Measurements from ENCODE around the gene AACS. TPM values are rescaled to one million over a fixed set of nuclear protein-coding genes. Genes with fewer than 3 reads are reported as not detected.
A peak's percentile ranks its signal among the peaks of the same experiment; 100 is the strongest.

The AACS gene
- total RNA-seq, 1 experiment from 2014 or later, result 16.0 TPM

DNA sequence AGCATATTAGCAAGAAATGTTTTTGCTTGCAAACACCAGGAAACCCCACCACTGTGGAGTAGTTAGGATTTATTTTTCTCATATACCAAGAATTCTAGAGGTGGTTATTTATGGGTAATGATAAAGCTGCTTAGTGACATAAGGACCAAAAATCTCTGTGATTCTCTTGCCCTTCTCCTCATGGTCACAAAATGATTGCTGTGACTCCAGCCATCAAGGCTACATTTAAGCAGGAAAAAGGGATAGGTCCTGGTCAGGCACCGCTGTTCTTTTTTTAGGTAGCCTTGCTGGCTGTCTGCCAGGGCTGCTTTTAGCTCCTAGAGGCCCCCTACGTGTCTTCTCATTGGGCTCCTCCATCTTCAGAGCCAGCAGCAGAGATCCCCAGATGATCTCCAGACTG is 104.2 kb downstream of the AACS start:
- Histone ChIP-seq H3K4me3 (no peak overlapping the region), H3K27me3 (replicated peaks) (peaks cover 10% of the 10 kb centered on the region), H3K9me3 (replicated peaks) (no peaks in the 10 kb centered on the region), H3K4me1 (replicated peaks) (no peaks in the 10 kb centered on the region), H3K27ac (no peak overlapping the region), H3K36me3 (no peaks in the 10 kb centered on the region)
- no peak for DNase-seq (ENCODE audit: low read depth in 1 of 2, low spot score in 2 of 2)

GRCh38 chr12:125169870-125170269 is 104.6 kb downstream of the AACS start:
- no peak for DNase-seq (ENCODE audit: low read depth in 1 of 2, low spot score in 2 of 2)
- H3K9me3 ChIP-seq (replicated peaks), result no peaks in the 10 kb centered on the region
- no peak overlapping the region for H3K27ac ChIP-seq
- H3K36me3 ChIP-seq, result no peaks in the 10 kb centered on the region
- H3K4me3 ChIP-seq, result no peak overlapping the region
- peaks cover 10% of the 10 kb centered on the region for H3K27me3 ChIP-seq (replicated peaks)
- H3K4me1 ChIP-seq (replicated peaks), result no peaks in the 10 kb centered on the region

DNA sequence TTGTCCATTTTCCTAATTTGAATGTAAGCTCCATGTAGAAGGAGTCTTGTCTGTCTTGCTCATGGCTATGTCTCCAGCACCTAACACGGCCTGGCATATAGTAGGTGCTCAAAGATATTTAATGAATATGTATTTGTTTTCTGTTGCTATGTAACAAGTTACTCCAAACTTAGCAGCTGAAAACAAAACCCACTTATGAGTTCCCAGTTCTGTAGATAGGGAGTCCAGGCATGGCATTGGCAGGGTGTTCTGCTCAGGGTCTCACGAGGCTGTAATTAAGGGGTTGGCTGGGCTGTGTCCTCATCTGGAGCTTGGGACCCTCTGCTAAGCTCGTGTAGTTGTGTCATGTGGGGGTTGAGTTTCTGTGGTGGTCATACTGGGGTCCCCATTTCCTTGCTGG is 106.0 kb downstream of the AACS start:
- Histone ChIP-seq H3K36me3 (no peaks in the 10 kb centered on the region), H3K4me1 (replicated peaks) (no peaks in the 10 kb centered on the region), H3K9me3 (replicated peaks) (no peaks in the 10 kb centered on the region), H3K27me3 (replicated peaks) (peaks cover 10% of the 10 kb centered on the region), H3K4me3 (no peak overlapping the region), H3K27ac (no peak overlapping the region)
- DNase-seq (ENCODE audit: low read depth in 1 of 2, low spot score in 2 of 2), result no peak

GRCh38 chr12:125172231-125172850 is 107.1 kb downstream of the AACS start:
- no peak overlapping the region for H3K27ac ChIP-seq
- H3K4me1 ChIP-seq (replicated peaks), result no peaks in the 10 kb centered on the region
- H3K4me3 ChIP-seq, result no peak overlapping the region
- no peak for DNase-seq (ENCODE audit: low read depth in 1 of 2, low spot score in 2 of 2)
- no peaks in the 10 kb centered on the region for H3K36me3 ChIP-seq
- peaks cover 10% of the 10 kb centered on the region for H3K27me3 ChIP-seq (replicated peaks)
- no peaks in the 10 kb centered on the region for H3K9me3 ChIP-seq (replicated peaks)

DNA sequence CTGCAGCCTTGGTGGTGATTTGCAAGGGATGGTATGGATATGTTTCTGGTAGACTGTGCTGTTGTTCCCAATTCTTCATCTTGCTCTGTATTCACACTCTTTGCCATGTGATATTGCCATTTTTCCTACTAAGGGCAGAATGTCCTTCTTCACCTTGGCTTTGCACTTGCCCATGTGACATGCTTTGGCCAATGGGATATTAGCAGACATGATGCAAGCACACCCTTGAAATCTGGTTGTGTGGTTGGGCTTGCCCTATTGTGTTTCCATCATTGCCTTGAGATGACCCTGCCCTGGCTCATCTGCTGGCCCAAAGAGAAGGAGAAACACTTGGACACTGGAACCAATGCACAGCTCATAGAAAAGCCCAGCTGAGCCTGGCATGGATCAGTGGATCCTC is 110.3 kb downstream of the AACS start:
- Histone ChIP-seq H3K4me3 (no peak overlapping the region), H3K27ac (no peak overlapping the region), H3K4me1 (replicated peaks) (no peaks in the 10 kb centered on the region), H3K27me3 (replicated peaks) (peaks cover under 1% of the 10 kb centered on the region), H3K9me3 (replicated peaks) (no peaks in the 10 kb centered on the region), H3K36me3 (no peaks in the 10 kb centered on the region)
- DNase-seq (ENCODE audit: low read depth in 1 of 2, low spot score in 2 of 2), result no peak

DNA sequence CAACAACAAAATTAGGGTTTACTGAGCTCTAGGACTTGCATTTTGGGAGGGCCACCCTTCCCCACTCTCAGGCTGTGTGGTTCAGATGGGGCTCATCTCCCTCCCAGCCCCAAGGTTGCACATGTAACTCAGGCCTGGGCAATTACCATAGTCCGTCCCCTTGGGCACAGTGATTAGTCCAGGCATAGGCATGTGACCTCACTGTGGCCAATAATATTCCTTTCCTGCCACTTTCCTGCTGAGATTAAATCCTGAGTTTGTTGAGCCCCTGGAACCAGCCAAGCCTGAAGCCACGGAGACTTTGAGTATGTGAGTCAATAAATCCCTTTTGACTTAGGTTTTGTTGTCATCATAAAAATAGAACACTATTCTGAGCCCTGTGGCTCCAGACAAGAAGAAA is 113.0 kb downstream of the AACS start:
- Histone ChIP-seq H3K9me3 (replicated peaks) (no peaks in the 10 kb centered on the region), H3K27me3 (replicated peaks) (peaks cover 3% of the 10 kb centered on the region; the same call in 1 of the 2 replicates), H3K27ac (no peak overlapping the region), H3K4me1 (replicated peaks) (no peaks in the 10 kb centered on the region), H3K36me3 (no peaks in the 10 kb centered on the region), H3K4me3 (no peak overlapping the region)
- DNase-seq (ENCODE audit: low read depth in 1 of 2, low spot score in 2 of 2), result no peak

DNA sequence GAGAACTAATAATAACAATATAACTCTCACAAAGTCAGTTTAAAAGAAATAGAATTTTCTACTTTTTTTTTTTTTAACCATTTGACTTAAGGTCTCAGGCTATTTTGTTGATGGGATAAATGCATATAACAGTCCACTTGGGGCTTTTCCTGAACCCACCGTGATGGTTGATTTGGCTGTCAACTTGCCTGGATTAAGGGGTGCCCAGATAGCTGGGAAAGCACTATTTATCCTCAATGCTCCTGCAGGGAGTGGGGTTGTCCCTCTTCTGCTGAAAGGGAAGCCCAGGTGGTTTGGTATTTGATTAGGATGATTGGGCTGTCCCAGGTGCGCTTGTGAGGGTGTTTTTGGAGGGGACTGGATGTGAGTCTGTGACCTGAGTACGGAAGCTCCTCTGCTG is 114.9 kb downstream of the AACS start:
- no peak for DNase-seq (ENCODE audit: low read depth in 1 of 2, low spot score in 2 of 2)
- no peak overlapping the region for H3K4me3 ChIP-seq
- no peak overlapping the region for H3K27ac ChIP-seq

DNA sequence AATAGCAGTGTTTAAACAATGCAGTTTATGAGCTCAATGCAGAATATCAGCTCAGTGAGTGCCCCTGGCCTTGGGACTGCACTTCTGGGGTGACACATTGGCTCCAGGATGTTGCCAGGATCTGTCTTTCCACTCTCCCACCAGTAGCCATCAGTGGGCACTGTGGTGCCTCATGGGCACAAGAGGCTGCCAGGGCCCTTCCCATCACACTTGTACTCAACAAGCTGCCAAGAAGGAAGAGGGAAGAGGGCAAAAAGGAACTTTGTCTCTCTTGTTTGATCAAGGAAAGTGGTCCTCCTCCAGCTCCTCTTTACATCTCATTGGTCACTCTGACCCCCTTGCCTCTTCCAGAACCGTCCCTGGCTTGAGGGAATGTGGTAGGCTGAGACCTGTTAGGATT is 115.9 kb downstream of the AACS start:
- no peaks in the 10 kb centered on the region for H3K36me3 ChIP-seq
- H3K27ac ChIP-seq, result no peak overlapping the region
- no peak for DNase-seq (ENCODE audit: low read depth in 1 of 2, low spot score in 2 of 2)

More for the DNA sequence above, 114.9 kb downstream of the AACS start:
- peaks cover 7% of the 10 kb centered on the region; the same call in 1 of the 2 replicates for H3K27me3 ChIP-seq (replicated peaks)
- H3K4me1 ChIP-seq (replicated peaks), result no peaks in the 10 kb centered on the region
- no peaks in the 10 kb centered on the region for H3K9me3 ChIP-seq (replicated peaks)
- H3K36me3 ChIP-seq, result no peaks in the 10 kb centered on the region

DNA sequence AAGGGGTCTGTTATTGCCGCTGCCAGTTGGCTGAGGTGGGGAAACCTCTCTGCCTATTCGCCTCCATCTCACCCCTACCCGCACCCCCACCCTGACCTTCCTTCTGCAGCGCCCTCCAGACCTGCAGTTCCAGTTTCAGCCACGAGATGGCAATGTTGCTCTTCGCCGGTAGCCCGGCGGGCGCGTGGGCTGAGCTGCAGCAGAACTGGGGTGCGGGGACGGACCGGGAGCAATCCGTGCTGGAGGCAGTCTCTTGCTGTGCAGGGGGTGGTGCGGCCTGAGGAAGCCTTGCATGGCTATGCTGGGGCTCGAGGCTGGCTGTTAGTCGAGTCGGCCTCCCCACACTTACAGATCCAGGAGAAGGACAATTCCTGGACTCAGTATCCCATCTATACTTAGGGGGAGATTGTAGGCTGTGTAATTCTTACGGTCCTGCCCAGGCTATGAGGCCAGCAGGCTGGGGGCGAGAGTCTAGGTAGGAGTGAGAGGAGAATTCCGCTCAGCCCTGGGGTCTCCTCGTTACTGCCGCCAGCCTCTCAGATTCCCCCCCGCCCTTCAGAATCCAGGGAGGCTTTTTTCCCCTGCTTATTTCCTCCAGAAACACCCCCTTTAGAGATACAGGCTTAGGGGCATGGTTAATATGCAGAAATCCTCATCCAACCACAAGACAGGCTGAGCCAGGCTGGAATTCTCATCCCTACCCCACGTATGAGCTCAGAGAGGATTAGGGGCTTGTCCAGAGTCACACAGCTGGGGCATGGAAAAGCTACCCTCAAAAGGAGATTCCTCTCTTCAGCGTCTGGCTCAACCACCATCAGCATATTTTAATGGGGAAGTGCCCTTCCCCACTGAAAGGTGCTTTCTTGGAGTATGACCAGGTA is 118.2 kb downstream of the AACS start:
- Histone ChIP-seq H3K9me3 (replicated peaks) (no peaks in the 10 kb centered on the region), H3K4me3 (no peak overlapping the region), H3K27me3 (replicated peaks) (peaks cover 31% of the 10 kb centered on the region), H3K4me1 (replicated peaks) (peaks cover 9% of the 10 kb centered on the region), H3K36me3 (no peaks in the 10 kb centered on the region), H3K27ac (no peak overlapping the region)
- DNase-seq (ENCODE audit: low read depth in 1 of 2, low spot score in 2 of 2), result peak; percentile 49 to 75

More for the DNA sequence above, 115.9 kb downstream of the AACS start:
- H3K27me3 ChIP-seq (replicated peaks), result peaks cover 15% of the 10 kb centered on the region; the same call in 1 of the 2 replicates
- H3K9me3 ChIP-seq (replicated peaks), result no peaks in the 10 kb centered on the region
- H3K4me3 ChIP-seq, result no peak overlapping the region
- peaks cover 4% of the 10 kb centered on the region for H3K4me1 ChIP-seq (replicated peaks)

DNA sequence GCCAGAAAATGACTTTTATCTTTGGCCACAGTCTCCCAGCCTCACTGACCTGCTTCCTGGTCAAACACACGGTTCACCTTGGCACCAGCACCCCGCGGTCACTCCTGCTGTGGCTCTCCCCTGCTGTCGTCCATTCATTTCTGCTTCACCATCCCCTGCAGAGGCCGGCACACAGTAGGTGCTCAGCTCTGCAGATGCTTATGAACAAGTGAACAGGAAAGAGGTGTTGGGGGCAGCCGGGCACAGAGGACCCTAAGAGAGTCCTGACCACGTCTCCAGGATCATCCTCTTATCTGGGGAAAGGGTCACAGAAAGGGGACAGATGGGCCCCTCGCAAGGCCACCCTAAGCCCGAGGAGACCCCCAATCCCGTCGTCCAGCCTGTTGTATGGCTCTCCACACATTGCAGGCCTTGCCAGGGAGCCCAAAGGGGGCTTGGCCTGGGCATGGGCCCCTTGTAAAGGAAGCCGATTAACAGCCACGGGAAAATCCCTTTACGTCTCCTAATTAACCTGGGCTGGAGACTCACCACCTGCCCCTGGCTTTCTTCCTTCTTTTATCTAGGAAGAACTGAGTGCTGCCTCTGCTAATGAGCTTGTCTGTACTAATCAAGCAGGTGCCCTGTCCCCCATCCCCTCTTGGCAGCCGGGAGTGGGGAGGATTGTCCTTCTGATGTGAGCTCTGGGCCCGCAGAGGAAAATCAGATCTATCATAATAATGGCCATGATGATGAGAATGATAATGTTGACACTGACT is 119.2 kb downstream of the AACS start:
- peaks cover 38% of the 10 kb centered on the region for H3K27me3 ChIP-seq (replicated peaks)
- H3K36me3 ChIP-seq, result no peaks in the 10 kb centered on the region
- no peak overlapping the region for H3K4me3 ChIP-seq
- peaks cover 9% of the 10 kb centered on the region for H3K4me1 ChIP-seq (replicated peaks)
- H3K9me3 ChIP-seq (replicated peaks), result no peaks in the 10 kb centered on the region
- H3K27ac ChIP-seq, result no peak overlapping the region
- no peak for DNase-seq (ENCODE audit: low read depth in 1 of 2, low spot score in 2 of 2)

DNA sequence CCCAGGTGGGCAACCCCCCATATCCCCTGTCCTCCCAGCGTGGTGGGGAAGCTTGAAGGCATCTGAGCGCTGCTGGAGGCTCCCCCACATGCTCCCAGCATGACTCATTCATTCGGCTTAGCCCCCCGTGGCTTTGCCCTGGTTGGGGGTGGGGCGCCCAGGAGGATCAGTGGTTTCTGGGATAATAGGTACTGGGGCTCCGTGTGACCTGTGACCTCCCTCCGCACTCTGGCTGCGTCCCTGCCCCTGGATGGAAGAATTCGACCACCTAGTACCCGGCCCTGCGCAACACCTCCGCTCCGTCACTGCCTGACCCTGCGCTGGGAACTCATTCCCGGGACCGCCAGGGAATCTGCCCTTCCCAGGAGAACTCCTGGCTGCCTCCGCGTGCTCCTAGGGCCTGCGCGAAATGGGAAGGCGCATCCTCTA is 120.1 kb downstream of the AACS start:
- Histone ChIP-seq H3K27ac (no peak overlapping the region), H3K9me3 (replicated peaks) (no peaks in the 10 kb centered on the region), H3K27me3 (replicated peaks) (peaks cover 44% of the 10 kb centered on the region), H3K4me1 (replicated peaks) (peaks cover 9% of the 10 kb centered on the region), H3K4me3 (no peak overlapping the region), H3K36me3 (no peaks in the 10 kb centered on the region)
- no peak for DNase-seq (ENCODE audit: low read depth in 1 of 2, low spot score in 2 of 2)

DNA sequence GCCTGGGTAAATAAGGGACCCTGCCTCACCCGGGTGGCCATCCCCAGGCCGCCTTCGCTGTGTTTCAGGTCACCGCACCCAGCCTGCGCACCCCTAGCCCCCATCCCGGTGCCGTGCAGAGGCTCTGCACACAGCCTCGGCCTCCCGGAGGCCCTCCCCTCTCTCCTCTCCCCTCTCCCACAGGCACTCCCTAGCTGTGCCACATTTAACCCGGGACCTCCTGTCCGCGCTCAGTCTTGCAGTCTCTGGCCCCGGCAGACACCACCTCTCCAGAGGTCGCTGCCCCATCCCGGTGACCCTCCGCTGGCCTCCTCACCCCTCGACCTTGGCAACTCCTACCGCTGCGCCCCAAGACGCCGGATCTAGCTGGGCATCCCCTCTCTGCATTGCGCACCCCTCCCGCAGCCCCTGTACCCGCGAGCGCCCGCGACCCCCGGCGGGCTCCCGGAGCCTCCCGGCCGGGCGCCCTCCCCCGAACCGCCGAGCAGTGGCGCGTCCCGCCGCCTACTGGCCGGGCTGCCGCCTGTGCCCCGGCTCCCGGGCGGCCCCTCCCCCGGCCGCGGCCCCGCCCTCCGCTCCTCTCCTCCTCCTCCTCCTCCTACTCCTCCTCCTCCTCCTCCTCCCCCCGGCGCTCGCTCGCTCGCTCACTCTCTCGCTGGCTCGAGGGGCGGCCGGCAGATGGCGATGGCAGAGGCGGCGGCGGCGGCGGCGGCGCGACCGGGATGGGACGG is 120.7 kb downstream of the AACS start, which contains the start of gene TMEM132B:
TMEM132B (plus strand) TSS at position 647 of the 731 bp plus-strand sequence.
- Histone ChIP-seq H3K4me1 (replicated peaks) (peaks cover 9% of the 10 kb centered on the region), H3K27me3 (replicated peaks) (peaks cover 44% of the 10 kb centered on the region), H3K36me3 (no peaks in the 10 kb centered on the region), H3K27ac (no peak within 1 kb of the TSS), H3K4me3 (peak within 1 kb of the TSS; percentile 26), H3K9me3 (replicated peaks) (no peaks in the 10 kb centered on the region)
- peak; percentile 14 to 83 for DNase-seq (ENCODE audit: low read depth in 1 of 2, low spot score in 2 of 2)

DNA sequence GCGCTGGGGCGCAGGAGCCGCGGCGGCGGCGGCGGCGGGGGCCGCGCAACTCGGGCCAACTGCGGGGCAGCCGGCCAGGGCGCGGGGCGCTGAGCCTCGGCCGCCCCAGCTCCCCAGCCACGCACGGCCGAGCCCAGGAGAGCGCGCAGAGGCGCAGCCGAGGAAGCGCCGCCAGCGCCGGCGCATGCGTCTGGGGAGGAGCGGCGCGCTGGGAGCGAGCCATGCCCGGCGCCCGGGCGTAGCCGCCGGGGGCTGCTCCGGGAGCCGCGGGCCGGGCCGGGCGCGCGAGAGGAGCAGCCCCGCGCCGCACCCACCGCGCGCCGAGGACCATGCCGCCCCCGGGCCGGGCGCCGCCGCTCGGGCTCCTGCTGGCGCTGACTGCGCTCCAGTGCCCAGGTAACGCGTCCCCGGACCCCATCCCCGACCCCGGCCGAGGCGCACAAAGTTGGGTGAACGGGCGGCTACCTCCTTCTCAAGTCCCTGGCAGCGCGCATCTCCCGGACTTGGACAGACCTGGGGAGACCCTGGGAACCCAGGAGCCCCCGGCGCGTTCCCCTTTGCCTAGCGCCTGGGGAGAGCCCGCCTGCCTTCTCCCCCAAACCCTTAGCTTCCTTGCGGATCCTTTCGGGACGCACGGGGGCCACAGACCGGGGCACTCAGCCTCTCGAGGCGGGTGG is 121.4 kb downstream of the AACS start:
- DNase-seq (ENCODE audit: low read depth in 1 of 2, low spot score in 2 of 2), result no peak
- H3K27me3 ChIP-seq (replicated peaks), result peaks cover 41% of the 10 kb centered on the region
- no peaks in the 10 kb centered on the region for H3K36me3 ChIP-seq
- no peak overlapping the region for H3K27ac ChIP-seq
- no peaks in the 10 kb centered on the region for H3K9me3 ChIP-seq (replicated peaks)
- peaks cover 9% of the 10 kb centered on the region for H3K4me1 ChIP-seq (replicated peaks)
- peak overlapping the region; percentile 26 for H3K4me3 ChIP-seq

Measured in SJSA1 (cell line).